MM.1S (cell line): ENCODE measurements around the gene DKK1.

Experiments used
- CTCF ChIP-seq: fragments of 300-600 bp; sonication (generic); IDR thresholded peaks from 2 replicates; pipeline ENCODE4 v1.5.1; 2016; ENCODE audit warnings: antibody characterized with exemption, low read length, mixed read lengths
- EZH2 ChIP-seq: fragments of 300-600 bp; sonication (generic); optimal IDR thresholded peaks from 2 replicates; pipeline ENCODE3; 2017; ENCODE audit warnings: low read depth, mild to moderate bottlenecking, antibody characterized with exemption, low read length, mixed read lengths
- EZH2phosphoT487 ChIP-seq: fragments of 300-600 bp; sonication (generic); IDR thresholded peaks from 2 replicates; pipeline ENCODE4 v1.6.1; 2018; ENCODE audit warnings: antibody characterized with exemption, low read length

- no peak for TF ChIP-seq CTCF
- TF ChIP-seq EZH2: no peak
- TF ChIP-seq EZH2phosphoT487: no peak
These were observed 18.7 kb downstream of the DKK1 start for GRCh38 chr10:52332815-52333214.
